IPS-15b (cell line): ENCODE data around the gene CEP250.
"Not testable (repeated sequence)": the region's sequence is repeated elsewhere in the genome, so short reads cannot be mapped to it uniquely, and the experiment has no call there.

ENCODE experiments used
- H3K27me3 ChIP-seq: one replicate; pipeline ENCODE4 v1.6.1; 2013; ENCODE audit warnings: low read length; ENCODE audit not compliant: control insufficient read depth, insufficient read depth
- H3K36me3 ChIP-seq: one replicate; pipeline ENCODE4 v1.6.1; 2013; ENCODE audit warnings: low read length; ENCODE audit not compliant: control insufficient read depth, insufficient read depth
- H3K4me1 ChIP-seq: one replicate; pipeline ENCODE4 v1.6.1; 2013; ENCODE audit warnings: mild to moderate bottlenecking, low read length; ENCODE audit not compliant: control insufficient read depth, insufficient read depth
- H3K4me3 ChIP-seq: one replicate; pipeline ENCODE4 v1.5.1; 2013; ENCODE audit warnings: low read depth, low read length
- H3K9ac ChIP-seq: one replicate; pipeline ENCODE4 v1.6.1; 2013; ENCODE audit warnings: low read depth, mild to moderate bottlenecking, low read length
- H3K9me3 ChIP-seq: one replicate; pipeline ENCODE4 v1.6.1; 2013; ENCODE audit warnings: mild to moderate bottlenecking, low read length; ENCODE audit not compliant: control insufficient read depth, insufficient read depth

The CEP250 gene

GRCh38 chr20:35542990-35543389, 87.6 kb downstream of the CEP250 start:
- H3K4me1 ChIP-seq, result peaks cover 6% of the 10 kb centered on the region
- no peaks in the 10 kb centered on the region for H3K27me3 ChIP-seq
- peak overlapping the region; percentile 91 for H3K4me3 ChIP-seq
- no peaks in the 10 kb centered on the region for H3K9me3 ChIP-seq
- peaks cover 6% of the 10 kb centered on the region for H3K36me3 ChIP-seq
- H3K9ac ChIP-seq, result no peak overlapping the region

- Histone ChIP-seq H3K4me1 (peaks cover 6% of the 10 kb centered on the region), H3K9ac (no peak overlapping the region), H3K36me3 (peaks cover 16% of the 10 kb centered on the region), H3K27me3 (no peaks in the 10 kb centered on the region), H3K9me3 (no peaks in the 10 kb centered on the region), H3K4me3 (no peak overlapping the region)
These were observed 89.0 kb downstream of the CEP250 start for GRCh38 chr20:35544436-35544835.

GRCh38 chr20:35544941-35545340, 89.5 kb downstream of the CEP250 start:
- H3K9ac ChIP-seq, H3K4me3 ChIP-seq, H3K4me1 ChIP-seq, H3K27me3 ChIP-seq, H3K9me3 ChIP-seq: not testable (repeated sequence)
- peaks cover 16% of the 10 kb centered on the region for H3K36me3 ChIP-seq

GRCh38 chr20:35546127-35546526, 90.7 kb downstream of the CEP250 start:
- H3K4me3 ChIP-seq, result no peak overlapping the region
- no peaks in the 10 kb centered on the region for H3K9me3 ChIP-seq
- no peaks in the 10 kb centered on the region for H3K27me3 ChIP-seq
- peaks cover 16% of the 10 kb centered on the region for H3K36me3 ChIP-seq
- peaks cover 3% of the 10 kb centered on the region for H3K4me1 ChIP-seq
- no peak overlapping the region for H3K9ac ChIP-seq

- Histone ChIP-seq H3K4me1 (peaks cover 3% of the 10 kb centered on the region), H3K27me3 (no peaks in the 10 kb centered on the region), H3K36me3 (peaks cover 16% of the 10 kb centered on the region), H3K4me3 (no peak overlapping the region), H3K9ac (no peak overlapping the region), H3K9me3 (no peaks in the 10 kb centered on the region)
These were observed 91.9 kb downstream of the CEP250 start for GRCh38 chr20:35547329-35547728.

- Histone ChIP-seq H3K27me3 (no peaks in the 10 kb centered on the region), H3K4me3 (no peak overlapping the region), H3K36me3 (peaks cover 30% of the 10 kb centered on the region), H3K9me3 (no peaks in the 10 kb centered on the region), H3K9ac (no peak overlapping the region), H3K4me1 (no peaks in the 10 kb centered on the region)
These were observed 96.1 kb downstream of the CEP250 start for GRCh38 chr20:35551503-35551902.

- Histone ChIP-seq H3K4me3 (no peak overlapping the region), H3K36me3 (peaks cover 37% of the 10 kb centered on the region), H3K27me3 (no peaks in the 10 kb centered on the region), H3K9ac (no peak overlapping the region), H3K4me1 (no peaks in the 10 kb centered on the region), H3K9me3 (no peaks in the 10 kb centered on the region)
These were observed 97.5 kb downstream of the CEP250 start for GRCh38 chr20:35552914-35553313.

- not testable (repeated sequence) for H3K4me1 ChIP-seq, H3K27me3 ChIP-seq, H3K4me3 ChIP-seq, H3K9me3 ChIP-seq, H3K9ac ChIP-seq
- peaks cover 27% of the 10 kb centered on the region for H3K36me3 ChIP-seq
These were observed 100.1 kb downstream of the CEP250 start for GRCh38 chr20:35555461-35555860.

GRCh38 chr20:35555951-35556645, 100.7 kb downstream of the CEP250 start:
- peaks cover 27% of the 10 kb centered on the region for H3K36me3 ChIP-seq
- H3K4me1 ChIP-seq, result no peaks in the 10 kb centered on the region
- no peak overlapping the region for H3K4me3 ChIP-seq

GRCh38 chr20:35556871-35557270, 101.5 kb downstream of the CEP250 start:
- Histone ChIP-seq H3K4me1 (peaks cover 4% of the 10 kb centered on the region), H3K4me3 (no peak overlapping the region), H3K9me3 (no peaks in the 10 kb centered on the region), H3K9ac (no peak overlapping the region), H3K27me3 (no peaks in the 10 kb centered on the region), H3K36me3 (peaks cover 27% of the 10 kb centered on the region)

More at GRCh38 chr20:35555951-35556645, 100.7 kb downstream of the CEP250 start:
- no peaks in the 10 kb centered on the region for H3K9me3 ChIP-seq
- H3K9ac ChIP-seq, result no peak overlapping the region
- H3K27me3 ChIP-seq, result no peaks in the 10 kb centered on the region

GRCh38 chr20:35558451-35558850, 103.1 kb downstream of the CEP250 start:
- Histone ChIP-seq H3K36me3 (peaks cover 27% of the 10 kb centered on the region), H3K27me3 (no peaks in the 10 kb centered on the region), H3K9ac (no peak overlapping the region), H3K4me1 (peaks cover 4% of the 10 kb centered on the region), H3K4me3 (no peak overlapping the region), H3K9me3 (no peaks in the 10 kb centered on the region)

GRCh38 chr20:35559042-35559693, 103.8 kb downstream of the CEP250 start:
- H3K36me3 ChIP-seq, result peaks cover 27% of the 10 kb centered on the region

More at GRCh38 chr20:35559042-35559693, 103.8 kb downstream of the CEP250 start:
- Histone ChIP-seq H3K4me1 (peaks cover 4% of the 10 kb centered on the region), H3K9ac (no peak overlapping the region), H3K4me3 (no peak overlapping the region), H3K9me3 (no peaks in the 10 kb centered on the region), H3K27me3 (no peaks in the 10 kb centered on the region)
